Muscle of back (tissue), 11 donors: ENCODE measurements around the gene HIF1A. TPM values are rescaled to one million over a fixed set of nuclear protein-coding genes. Genes with fewer than 3 reads are reported as not detected.
A peak's percentile ranks its signal among the peaks of the same experiment; 100 is the strongest.
"Not testable (repeated sequence)": the region's sequence is repeated elsewhere in the genome, so short reads cannot be mapped to it uniquely, and the experiment has no call there.

Experiments used
- DNase-seq, 3 donors: peaks; one replicate each; pipeline versions ENCODE4 v3.0.0 to v3.0.0-alpha.2; 2013
- polyA plus RNA-seq, 10 donors: library from polyadenylated mRNA; unstranded; fragments of 120-200 nt; gene quantifications; one replicate each; pipeline ENCODE4 v1.2.1, GENCODE V29; 2013; ENCODE audit not compliant: insufficient read length in 10 of 10

HIF1A gene
- polyA plus RNA-seq, 10 donors: 54.2 to 77.7 (median 69.7) TPM

DNA sequence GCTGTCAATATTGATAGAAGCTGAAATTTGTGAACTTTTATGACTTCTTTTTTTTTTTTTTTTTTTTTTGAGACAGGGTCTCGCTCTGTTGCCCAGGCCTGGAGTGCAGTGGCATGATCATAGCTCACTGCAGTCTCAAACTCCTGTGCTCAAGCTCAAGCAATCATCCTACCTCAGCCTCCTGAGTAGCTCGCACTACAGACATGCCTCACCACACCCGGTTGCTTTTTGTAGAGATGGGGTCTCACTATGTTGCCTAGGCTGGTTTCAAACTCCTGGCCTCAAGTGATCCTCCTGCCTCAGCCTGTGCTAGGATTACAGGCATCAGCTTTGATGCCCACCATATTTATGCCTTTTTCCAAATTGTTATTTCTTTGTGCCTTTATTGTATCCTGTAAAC, 51.0 kb downstream of the HIF1A start:
- not testable (repeated sequence) for DNase-seq

DNA sequence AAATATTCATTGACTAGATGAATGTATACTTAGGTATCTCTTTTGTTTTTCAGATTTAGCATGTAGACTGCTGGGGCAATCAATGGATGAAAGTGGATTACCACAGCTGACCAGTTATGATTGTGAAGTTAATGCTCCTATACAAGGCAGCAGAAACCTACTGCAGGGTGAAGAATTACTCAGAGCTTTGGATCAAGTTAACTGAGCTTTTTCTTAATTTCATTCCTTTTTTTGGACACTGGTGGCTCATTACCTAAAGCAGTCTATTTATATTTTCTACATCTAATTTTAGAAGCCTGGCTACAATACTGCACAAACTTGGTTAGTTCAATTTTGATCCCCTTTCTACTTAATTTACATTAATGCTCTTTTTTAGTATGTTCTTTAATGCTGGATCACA, 51.6 kb downstream of the HIF1A start:
- DNase-seq: no peak

DNA sequence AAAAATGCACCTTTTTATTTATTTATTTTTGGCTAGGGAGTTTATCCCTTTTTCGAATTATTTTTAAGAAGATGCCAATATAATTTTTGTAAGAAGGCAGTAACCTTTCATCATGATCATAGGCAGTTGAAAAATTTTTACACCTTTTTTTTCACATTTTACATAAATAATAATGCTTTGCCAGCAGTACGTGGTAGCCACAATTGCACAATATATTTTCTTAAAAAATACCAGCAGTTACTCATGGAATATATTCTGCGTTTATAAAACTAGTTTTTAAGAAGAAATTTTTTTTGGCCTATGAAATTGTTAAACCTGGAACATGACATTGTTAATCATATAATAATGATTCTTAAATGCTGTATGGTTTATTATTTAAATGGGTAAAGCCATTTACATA, 52.0 kb downstream of the HIF1A start:
- no peak for DNase-seq

DNA sequence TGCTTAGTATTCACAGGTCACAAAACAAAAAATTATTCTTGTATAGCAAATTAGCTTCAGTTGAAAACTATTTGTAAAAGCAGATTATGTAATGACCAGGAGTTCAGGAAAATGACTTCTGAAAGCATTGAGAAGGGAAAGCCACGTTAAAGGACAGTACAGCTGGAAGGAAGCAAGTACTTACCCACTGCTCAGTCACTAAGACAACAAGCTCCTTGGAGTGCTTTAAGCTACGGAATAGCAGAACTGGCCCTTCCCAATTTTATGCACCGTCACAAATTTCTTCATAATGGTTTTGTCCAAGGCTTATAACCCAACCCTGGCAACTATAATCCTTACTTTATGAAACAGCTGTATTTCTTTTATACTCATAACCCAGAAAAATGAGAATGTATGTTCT, 54.0 kb downstream of the HIF1A start:
- DNase-seq: peak in 1 of 3 donors; percentile 16

DNA sequence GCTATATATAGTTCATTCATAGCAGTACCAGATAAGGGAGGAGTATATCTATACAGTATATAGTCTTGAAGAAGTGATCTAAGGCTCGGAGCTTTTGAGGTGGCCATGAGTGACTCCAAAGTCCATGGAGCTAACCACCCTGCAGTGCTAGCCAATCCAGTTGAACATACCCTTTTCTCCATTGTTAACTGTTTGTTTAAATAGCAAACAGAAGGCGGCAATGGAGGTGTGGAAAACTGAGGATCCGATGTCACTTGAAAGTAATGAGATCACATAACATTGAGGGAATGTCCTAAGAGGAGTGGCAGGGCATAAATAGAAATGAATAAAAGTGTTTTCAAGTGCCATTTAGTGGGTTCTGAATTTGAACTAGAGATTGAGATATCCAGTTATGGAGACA, 54.6 kb downstream of the HIF1A start:
- DNase-seq: peak in 1 of 3 donors; percentile 8

DNA sequence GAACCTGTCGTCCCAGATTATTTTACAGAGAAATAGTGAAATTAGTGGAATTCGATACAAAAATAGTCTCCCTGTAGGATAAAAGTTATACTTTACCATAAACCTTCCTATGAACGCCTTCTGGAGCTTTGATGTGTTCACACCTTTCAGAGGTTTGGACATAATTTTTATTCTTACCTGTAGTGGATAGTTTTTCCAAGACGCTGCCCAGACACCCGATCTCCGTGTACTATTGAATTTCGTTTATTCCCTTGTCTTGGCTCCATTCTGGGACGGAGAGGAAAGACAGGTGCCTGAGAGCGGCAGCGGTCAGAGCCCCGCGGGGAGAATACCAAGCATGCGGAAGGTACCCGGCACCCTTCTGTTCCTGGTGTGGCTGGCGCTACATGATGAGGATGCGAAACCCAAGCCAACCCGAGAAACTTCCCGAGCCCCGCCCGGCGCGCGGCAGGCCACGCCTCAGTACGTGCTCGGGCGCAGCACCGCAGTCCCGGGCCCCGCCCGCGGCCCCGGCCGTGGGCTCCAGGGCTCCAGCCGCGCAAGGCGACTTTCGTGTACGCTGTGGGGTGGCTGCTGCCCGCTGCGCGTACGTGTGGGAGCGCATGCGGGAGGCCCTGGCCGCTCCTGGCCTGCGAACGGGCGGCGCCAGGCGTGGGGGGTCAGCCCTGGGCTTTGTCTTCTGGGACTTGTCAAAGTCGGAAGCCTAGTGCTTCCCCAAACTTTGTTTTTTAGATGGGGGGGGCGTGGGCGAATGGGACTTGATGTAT, 55.6 kb downstream of the HIF1A start:
- peak; percentile 78 to 91 (median 79) for DNase-seq

DNA sequence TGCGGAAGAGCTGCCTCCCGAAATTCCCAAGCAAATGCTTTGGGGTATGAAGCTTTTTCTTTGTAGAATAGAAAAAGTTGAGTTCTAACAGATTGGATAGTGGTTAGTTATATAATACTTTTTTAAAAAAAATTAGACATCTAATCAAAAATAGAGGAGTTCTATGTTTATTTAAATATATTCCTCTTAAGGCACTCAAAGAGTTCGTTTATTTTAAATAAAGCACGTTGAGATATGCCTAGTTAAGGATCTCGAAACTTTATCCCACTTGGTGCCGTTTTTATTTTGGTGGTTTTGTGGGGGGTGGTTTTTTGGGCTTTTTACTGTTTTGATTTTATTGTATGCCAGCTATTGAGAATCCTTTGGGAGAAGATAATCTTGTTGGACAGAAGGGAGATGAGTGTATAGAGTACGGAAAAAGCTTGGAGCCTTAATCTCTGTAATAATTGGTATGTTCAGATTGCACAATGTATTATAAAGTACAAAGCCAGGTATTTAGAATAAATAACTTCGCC, 56.2 kb downstream of the HIF1A start:
- peak in 1 of 3 donors; percentile 7 for DNase-seq

DNA sequence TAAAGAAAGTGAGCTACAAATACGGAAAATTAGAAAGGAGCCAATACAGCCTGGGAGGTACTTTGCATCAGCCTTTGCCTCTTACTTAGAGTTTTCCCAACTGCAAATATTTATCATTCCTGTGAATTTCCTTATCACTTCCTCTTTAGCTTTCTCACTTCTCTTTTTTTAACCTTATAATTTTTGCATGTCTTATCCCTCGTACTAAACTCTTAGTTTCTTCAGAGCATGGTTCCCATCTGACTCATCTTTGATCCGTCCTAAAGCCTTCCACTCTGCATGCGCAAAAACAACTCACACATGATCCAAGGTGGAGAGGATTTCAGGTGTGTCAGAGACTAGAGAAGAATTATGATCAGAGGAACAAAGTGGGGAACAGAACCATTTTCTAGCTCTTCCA, 57.3 kb downstream of the HIF1A start:
- DNase-seq: no peak

DNA sequence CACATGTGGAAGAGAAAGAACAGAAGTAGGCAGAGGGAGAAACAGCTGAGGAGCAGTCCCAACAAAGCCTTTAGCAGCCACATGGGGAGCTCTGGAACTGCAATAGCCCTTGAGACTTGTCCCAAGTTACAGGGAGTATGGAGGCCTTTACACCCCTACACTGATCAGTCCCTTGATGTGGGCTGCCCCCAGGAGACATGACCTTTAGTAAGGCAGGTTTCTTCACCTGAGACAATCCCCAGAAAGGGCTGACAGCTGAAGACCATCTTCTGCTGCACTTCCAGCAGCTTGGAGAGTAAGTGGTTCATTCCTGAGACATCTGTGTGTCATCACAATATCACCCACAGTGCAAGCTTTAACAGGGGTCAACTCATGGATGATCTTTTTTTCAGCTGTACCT, 58.3 kb downstream of the HIF1A start:
- DNase-seq: no peak

DNA sequence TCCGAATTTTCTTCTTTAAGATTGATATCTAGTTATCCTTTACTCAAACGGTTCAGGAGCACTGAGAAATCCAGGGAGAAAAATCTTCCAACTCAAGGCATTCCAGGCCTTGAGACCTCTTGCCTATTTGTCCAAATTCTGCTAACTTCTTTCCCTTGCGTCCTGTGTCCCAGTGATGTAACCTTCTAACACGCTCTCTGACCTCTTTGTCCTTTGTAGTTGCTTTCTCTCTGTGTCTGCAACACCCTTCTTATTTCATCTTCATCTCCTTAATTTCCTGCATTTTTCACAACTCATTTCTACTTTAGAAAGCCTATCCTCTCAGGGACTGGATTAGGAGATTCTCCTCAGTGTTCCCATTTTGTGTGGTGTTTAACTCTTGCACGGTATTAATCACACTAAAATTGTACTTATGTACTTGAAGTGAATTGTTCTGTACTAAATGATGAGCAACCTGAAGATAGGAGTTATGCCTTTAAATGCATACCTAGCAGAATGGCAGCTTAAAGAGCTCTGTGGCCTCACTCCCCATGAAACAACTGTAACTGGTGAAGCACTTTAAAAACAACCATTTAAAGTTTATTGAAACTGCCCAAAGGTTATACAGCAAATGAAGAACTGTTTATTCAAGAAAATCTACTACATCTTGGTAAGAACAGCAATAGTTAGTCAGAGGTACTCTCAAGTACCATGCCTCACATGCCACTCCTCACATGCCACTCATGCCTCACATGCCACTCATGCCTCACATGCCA, 59.5 kb downstream of the HIF1A start:
- no peak for DNase-seq

DNA sequence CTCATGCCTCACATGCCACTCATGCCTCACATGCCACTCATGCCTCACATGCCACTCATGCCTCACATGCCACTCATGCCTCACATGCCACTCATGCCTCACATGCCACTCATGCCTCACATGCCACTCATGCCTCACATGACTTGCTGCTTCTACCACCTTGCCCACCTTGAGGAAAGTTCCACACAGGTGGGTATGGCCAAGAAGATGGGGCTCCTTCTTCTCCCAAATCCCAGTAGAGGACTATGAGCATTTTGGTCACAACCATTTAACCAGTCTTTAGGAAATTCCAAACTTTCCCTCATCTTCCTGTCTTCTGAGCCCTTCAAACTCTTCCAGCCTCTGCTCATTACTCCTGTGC, 60.0 kb downstream of the HIF1A start:
- not testable (repeated sequence) for DNase-seq

DNA sequence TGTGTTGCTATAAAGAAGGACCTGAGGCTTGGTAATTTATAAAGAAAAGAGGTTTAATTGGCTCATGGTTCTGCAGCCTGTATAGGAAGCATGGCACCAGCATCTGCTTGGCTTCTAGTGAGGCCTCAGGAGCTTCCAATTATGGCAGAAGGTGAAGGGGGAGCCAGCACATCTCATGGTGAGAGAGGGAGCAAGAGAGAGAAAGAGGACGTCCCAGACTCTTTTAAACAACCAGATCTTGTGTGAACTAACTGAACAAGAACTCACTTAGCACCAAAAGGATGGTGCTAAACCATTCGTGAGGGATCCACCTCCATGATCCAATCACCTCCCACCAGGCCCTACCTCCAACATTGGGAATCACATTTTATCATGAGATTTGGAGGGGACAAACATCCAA, 60.8 kb downstream of the HIF1A start:
- no peak for DNase-seq

DNA sequence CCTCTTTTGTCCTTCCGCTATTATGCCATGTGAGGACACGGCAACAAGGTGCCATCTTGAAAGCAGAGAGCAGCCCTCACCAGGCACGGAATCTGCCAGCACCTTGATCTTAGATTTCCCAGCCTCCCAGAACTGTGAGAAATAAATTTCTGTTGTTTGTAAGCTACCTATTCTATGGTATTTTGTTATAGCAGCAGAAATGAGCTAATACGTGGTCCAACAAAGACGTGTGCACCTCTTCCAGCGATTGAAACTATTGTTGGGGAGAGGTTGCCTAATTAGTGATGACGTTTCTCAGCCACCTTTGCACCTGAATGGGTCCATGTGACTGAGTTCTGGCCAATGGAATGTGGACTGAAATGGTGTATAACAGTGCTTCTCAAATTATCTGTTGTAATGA, 64.6 kb downstream of the HIF1A start:
- no peak for DNase-seq

DNA sequence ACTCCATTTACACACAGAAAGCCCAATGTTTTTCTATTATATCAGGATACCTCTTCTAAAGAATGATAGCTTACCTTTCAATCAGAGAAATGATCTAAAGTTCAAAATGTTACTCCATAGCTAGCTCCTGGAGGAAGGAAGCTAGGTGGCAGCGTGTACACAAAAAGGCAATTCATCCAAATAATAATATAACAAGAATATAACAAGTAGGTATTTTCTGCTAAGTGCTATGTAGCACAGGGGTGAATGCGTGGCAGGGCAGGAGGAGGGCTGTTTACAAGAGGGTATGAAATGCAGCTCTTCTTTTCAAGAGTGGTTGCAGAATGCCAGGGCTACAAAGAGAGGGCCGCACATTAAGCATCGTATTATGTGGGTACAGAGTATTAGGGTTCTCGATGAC, 66.2 kb downstream of the HIF1A start:
- no peak for DNase-seq

DNA sequence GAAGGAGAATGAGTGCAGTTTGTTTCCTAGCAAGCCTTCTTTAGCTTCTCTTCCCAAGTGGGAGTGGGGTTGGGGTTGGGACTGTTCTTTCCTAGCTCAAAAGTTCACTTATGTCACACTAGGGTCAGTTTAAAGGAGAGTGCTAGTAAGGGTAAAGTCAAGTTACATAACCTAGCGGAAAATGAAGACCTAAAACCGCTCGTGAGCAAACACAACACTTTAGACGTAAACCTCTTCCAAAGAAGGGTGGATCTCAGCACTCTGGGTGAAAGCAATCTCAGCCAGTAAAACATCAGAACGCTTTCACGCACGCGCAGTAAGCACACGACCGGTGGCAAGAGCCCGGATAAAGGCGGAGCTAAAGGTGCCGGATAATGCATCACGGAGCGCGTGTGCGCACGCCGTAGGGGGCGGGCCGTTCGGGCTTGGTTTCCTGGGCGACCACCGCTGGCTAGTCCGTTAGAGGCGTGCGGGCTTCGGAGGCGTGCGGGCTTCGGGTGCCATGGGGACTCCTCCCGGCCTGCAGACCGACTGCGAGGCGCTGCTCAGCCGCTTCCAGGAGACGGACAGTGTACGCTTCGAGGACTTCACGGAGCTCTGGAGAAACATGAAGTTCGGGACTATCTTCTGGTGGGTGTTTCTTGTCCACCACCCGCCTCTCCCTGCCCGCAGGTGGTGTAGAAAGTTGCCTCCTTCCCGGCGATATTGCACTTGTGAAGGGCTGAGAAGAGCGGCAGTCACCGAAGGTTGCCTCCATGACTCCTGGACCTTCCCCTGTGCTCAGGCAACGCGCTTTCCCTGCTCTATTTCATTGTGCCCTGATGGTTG, 66.9 kb downstream of the HIF1A start, which contains the start of gene SNAPC1:
Gene SNAPC1 (plus strand): TSS at position 462 of the 828 bp plus-strand sequence. CDS start 41 bp downstream, at position 503.
- peak; percentile 98 to 99 (median 99) for DNase-seq

DNA sequence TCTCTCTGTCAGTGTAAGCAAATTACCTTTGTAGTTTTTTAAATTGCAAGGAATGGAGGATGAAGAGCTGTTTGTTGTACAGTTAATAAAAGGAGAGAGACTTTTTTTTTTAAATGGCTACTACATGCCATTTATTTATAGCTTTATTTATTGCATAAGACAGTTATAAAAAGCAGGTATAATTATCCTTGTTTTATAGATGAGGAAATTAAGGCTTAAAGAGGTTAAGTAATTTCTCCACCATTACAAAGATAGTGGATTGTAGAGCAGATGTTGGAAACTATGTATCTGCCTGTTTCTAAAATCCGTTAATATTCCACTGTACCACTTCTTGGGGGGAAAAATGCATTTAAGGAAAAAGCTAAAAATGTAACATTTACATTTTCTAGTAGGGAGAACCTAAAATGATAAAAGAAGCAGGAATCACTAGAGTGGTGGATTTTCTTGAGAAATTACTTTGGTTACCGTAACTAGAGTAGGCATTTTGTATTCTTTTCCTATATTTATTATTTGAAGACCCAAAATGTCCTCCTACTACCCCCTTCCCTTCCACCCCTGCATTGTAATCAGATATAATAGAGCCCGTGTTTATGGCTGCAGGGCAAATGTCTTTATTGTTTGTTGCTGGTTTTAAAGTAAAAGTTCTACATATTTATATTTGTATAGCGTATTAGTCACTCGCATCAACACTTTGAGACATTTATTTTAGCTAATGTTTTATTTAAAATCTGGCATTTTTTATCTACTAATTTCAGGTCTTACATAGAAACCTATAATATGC, 69.2 kb downstream of the HIF1A start:
- no peak for DNase-seq

DNA sequence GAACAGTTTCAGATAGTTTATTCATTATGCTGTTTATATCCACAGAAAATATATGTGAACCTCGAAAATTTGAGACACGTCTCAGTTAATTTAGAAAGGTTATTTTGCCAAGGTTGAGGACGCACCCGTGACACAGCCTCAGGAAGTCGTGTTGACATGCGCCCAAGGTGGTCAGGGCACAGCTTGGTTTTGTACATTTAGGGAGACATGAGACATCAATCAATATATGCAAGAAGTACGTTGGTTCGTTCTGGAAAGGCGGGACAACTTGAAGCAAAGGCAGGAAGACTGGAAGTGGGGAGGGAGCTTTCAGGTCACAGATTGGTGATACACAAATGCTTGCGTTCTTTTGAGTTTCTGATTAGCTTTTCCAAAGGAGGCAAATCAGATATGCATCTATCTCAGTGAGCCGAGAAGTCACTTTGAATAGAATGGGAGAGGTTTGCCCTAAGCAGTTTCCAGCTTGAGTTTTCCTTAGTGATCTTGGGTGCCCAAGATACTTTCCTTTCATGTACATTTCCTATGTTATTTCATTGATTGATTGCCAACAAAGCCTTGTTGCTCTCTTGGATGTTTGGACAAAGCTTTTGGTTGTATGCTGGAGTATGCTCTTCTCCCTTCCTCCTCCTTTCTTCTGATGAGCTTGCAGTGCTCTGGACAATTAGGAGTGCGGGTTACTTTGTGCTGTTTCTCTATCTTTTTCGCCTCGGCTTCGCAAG, 70.1 kb downstream of the HIF1A start:
- DNase-seq: no peak

DNA sequence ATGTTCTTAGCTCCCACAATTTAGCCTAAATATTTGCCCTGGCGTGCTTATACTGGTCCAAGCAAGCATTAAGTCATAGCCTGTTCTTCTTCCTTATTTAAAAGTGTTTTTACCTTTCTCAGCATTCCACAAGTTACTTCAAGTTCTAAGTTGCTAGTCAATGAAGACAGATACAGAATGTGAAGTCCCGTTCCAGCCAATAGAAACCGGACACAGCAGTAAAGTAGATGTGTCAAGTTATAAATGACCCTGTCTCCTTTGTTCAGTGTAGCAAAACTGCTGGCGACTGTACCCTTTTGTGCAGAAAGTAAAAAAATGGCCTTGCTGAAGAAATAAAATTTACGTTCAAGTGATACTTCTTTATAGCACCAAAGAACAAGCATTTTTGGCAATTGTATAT, 70.8 kb downstream of the HIF1A start:
- DNase-seq: no peak

DNA sequence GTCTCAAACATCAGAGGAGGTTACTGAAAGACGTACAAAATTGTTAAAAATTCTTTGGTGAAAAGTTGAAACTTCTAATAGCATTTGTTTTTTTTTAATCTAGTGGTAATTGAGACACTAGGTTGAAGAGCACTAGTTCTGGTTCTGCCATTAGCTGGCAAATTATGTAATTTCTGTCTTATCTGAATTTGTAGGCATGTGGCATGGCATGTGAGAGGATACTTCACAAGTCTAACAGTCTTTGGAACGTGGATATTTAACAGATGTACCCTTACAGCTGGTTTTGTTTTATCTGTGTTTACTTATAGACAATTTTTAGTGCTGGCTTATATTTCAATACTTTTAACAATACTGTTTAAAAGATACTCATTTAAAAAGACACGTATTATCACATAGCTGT, 72.9 kb downstream of the HIF1A start:
- DNase-seq: no peak

DNA sequence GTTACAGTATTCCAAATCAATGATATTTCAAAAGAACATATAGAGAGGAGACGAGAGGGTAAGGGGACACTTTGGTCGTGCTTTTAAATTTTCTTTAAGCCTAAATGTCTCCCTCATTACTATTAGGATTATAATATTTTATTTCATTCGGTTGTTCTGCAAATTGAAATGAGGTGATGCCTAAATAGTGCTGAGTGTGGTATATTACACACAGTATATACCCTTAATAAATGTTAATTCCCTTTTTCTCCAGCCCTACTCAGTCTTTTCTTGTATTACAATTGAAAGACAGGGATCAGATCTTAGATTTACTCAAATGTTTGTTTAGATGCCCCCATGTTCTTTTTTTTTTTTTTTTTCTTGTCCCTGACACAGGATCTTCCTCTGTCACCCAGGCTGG, 74.6 kb downstream of the HIF1A start:
- no peak for DNase-seq

DNA sequence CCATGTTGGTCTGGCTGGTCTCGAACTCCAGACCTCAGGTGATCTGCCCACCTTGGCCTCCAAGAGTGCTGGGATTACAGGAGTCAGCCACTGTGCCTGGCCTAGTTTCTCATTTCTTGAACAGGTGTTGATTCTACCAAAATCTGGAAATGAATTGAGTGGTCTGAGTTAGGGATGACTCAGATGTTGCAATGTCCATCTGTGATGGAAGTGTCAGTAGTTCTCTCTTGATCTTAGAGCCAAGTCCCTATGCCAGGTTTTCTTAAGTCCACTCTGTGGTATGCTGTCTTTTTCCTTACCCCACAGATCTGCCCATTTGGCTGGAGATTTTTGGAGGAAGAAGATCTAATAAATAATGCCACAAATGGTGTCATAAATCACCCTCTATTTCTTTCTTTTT, 79.5 kb downstream of the HIF1A start:
- DNase-seq: no peak
